Left ventricle myocardium inferior (tissue), 1 donor: ENCODE results near the gene KIF24. TPM values are rescaled to one million over a fixed set of nuclear protein-coding genes. Genes with fewer than 3 reads are reported as not detected.

ENCODE experiments used
- DNase-seq: peaks from one replicate; pipeline ENCODE4 v3.0.0-alpha.2; 2020
- H3K27ac ChIP-seq: fragments of 200-600 bp; replicated peaks from 2 replicates; pipeline ENCODE4 v1.8.0; 2021
- H3K27me3 ChIP-seq: fragments of 200-600 bp; 2 replicates; pipeline ENCODE4 v1.8.0; 2021; ENCODE audit warnings: low read depth
- H3K36me3 ChIP-seq: fragments of 200-600 bp; 2 replicates; pipeline ENCODE4 v1.8.0; 2021
- H3K4me1 ChIP-seq: fragments of 200-600 bp; 2 replicates; pipeline ENCODE4 v1.8.0; 2021
- H3K4me3 ChIP-seq: fragments of 200-600 bp; 2 replicates; pipeline ENCODE4 v1.8.0; 2021; ENCODE audit warnings: mild to moderate bottlenecking, moderate library complexity
- H3K9me3 ChIP-seq: fragments of 200-600 bp; replicated peaks from 2 replicates; pipeline ENCODE4 v1.8.0; 2021
- CTCF ChIP-seq: fragments of 200-600 bp; IDR thresholded peaks from 2 replicates; pipeline ENCODE4 v1.8.0; 2021; ENCODE audit warnings: antibody characterized with exemption, mild to moderate bottlenecking, borderline replicate concordance
- intact Hi-C: fragments of 100-400 bp; cut with micrococcal nuclease; formaldehyde crosslinking; loops from one replicate; pipeline ENCODE4 v1.11.0; 2022
- total RNA-seq: library from RNA; stranded (reverse); fragmentation: NEBNext Ultra II Directional; extraction: Animal tissue kit (Norgen Biotek cat#: 25700); gene quantifications from one replicate; pipeline ENCODE4 v1.2.1, GENCODE V29; 2021
- donor health status: DM: no; HTN: yes; CAD: no; lungs with severe emphysema.

Gene KIF24
- total RNA-seq, 1 donor from 2014 or later, result 0.63 TPM

GRCh38 chr9:34349324-34349723, 20.3 kb upstream of the KIF24 start:
- intact Hi-C loops, result no loop called here
- TF ChIP-seq CTCF, result no peak
- Histone ChIP-seq H3K9me3 (no peaks in the 10 kb centered on the region), H3K4me1 (peaks cover 21% of the 10 kb centered on the region), H3K36me3 (no peaks in the 10 kb centered on the region), H3K27me3 (no peaks in the 10 kb centered on the region), H3K4me3 (no peak overlapping the region), H3K27ac (no peak overlapping the region)
- DNase-seq, result no peak

GRCh38 chr9:34347800-34348158, 18.7 kb upstream of the KIF24 start:
- DNase-seq, result no peak
- Histone ChIP-seq H3K4me1 (peaks cover 31% of the 10 kb centered on the region), H3K4me3 (no peak overlapping the region), H3K36me3 (peaks cover 10% of the 10 kb centered on the region), H3K27ac (no peak overlapping the region), H3K9me3 (no peaks in the 10 kb centered on the region), H3K27me3 (no peaks in the 10 kb centered on the region)
- intact Hi-C loops, result no loop called here
- TF ChIP-seq CTCF, result no peak

- no peaks in the 10 kb centered on the region for H3K27me3 ChIP-seq
- H3K9me3 ChIP-seq, result no peaks in the 10 kb centered on the region
- no peak for TF ChIP-seq CTCF
- no peak for DNase-seq
- peaks cover 35% of the 10 kb centered on the region for H3K4me1 ChIP-seq
- peaks cover 14% of the 10 kb centered on the region for H3K36me3 ChIP-seq
- H3K4me3 ChIP-seq, result no peak overlapping the region
- H3K27ac ChIP-seq, result no peak overlapping the region
- intact Hi-C loops, result no loop called here
Observed at GRCh38 chr9:34346873-34347799, 18.1 kb upstream of the KIF24 start.

- intact Hi-C loops, result no loop called here
- Histone ChIP-seq H3K27me3 (no peaks in the 10 kb centered on the region), H3K36me3 (peaks cover 50% of the 10 kb centered on the region), H3K9me3 (no peaks in the 10 kb centered on the region), H3K4me3 (no peak overlapping the region), H3K4me1 (peaks cover 48% of the 10 kb centered on the region), H3K27ac (peak overlapping the region; percentile 80)
- TF ChIP-seq CTCF, result no peak
- no peak for DNase-seq
Observed at GRCh38 chr9:34343605-34344004, 14.5 kb upstream of the KIF24 start.

- no peaks in the 10 kb centered on the region for H3K9me3 ChIP-seq
- peaks cover 54% of the 10 kb centered on the region for H3K4me1 ChIP-seq
Observed at GRCh38 chr9:34343090-34343489, 14.0 kb upstream of the KIF24 start.

More at GRCh38 chr9:34343090-34343489, 14.0 kb upstream of the KIF24 start:
- no peak overlapping the region for H3K4me3 ChIP-seq
- TF ChIP-seq CTCF, result no peak
- peak overlapping the region; percentile 80 for H3K27ac ChIP-seq
- no peaks in the 10 kb centered on the region for H3K27me3 ChIP-seq
- peaks cover 51% of the 10 kb centered on the region for H3K36me3 ChIP-seq
- peak; percentile 74 for DNase-seq
- intact Hi-C loops, result no loop called here
